H1 (cell line): ENCODE data around the gene PHACTR1. TPM values are rescaled to one million over a fixed set of nuclear protein-coding genes. Genes with fewer than 3 reads are reported as not detected.

Experiments
- CTCF ChIA-PET: fragments of 300-600 bp; sonication (Branson Sonifier 250); formaldehyde crosslinking; loops from one replicate; lab custom pipeline; 2021; ENCODE audit not compliant: partially characterized antibody; lab: Charles Lee
- POLR2A ChIA-PET: fragments of 300-600 bp; sonication (Branson Sonifier 250); formaldehyde crosslinking; loops from one replicate; lab custom pipeline; 2021; ENCODE audit warnings: inconsistent platforms; ENCODE audit not compliant: partially characterized antibody; lab: Charles Lee
- DNase-seq, 2 experiments: peaks; one replicate each; pipeline versions ENCODE4 v3.0.0 to v3.0.0-alpha.2; 2010 to 2022; ENCODE audit warnings: low spot score in 2 of 2, low read depth in 1 of 2, mixed read lengths in 1 of 2
- FAIRE-seq: peaks from 2 replicates; lab custom pipeline; 2011; peaks lifted over from hg19 to GRCh38; lab: Jason Lieb, UNC
- H2AFZ ChIP-seq: 2 replicates; pipeline ENCODE4 v1.8.1; 2012; ENCODE audit warnings: low read length, inconsistent platforms
- H2AK5ac ChIP-seq: 2 replicates; pipeline ENCODE4 v1.6.1; 2013; ENCODE audit warnings: low read depth, low read length
- H2BK120ac ChIP-seq: replicated peaks from 2 replicates; pipeline ENCODE3; 2013; ENCODE audit warnings: low read depth, low read length, inconsistent platforms
- H2BK12ac ChIP-seq: 2 replicates; pipeline ENCODE4 v1.6.1; 2013; ENCODE audit warnings: low read depth, low read length
- H2BK15ac ChIP-seq: 2 replicates; pipeline ENCODE4 v1.6.1; 2013; ENCODE audit warnings: low read length
- H2BK20ac ChIP-seq: 2 replicates; pipeline ENCODE4 v1.6.1; 2013; ENCODE audit warnings: low read length
- H2BK5ac ChIP-seq: 2 replicates; pipeline ENCODE4 v1.6.1; 2013; ENCODE audit warnings: low read depth, low read length
- H3K14ac ChIP-seq: 2 replicates; pipeline ENCODE4 v1.6.1; 2013; ENCODE audit warnings: inconsistent platforms; ENCODE audit not compliant: insufficient read length
- H3K18ac ChIP-seq: 2 replicates; pipeline ENCODE4 v1.6.1; 2013; ENCODE audit warnings: low read length; ENCODE audit errors: extremely low read depth
- H3K23ac ChIP-seq: 2 replicates; pipeline ENCODE4 v1.6.1; 2013; ENCODE audit warnings: inconsistent platforms; ENCODE audit not compliant: insufficient read length
- H3K23me2 ChIP-seq: 2 replicates; pipeline ENCODE4 v1.6.1; 2013; ENCODE audit warnings: low read depth, low read length
- H3K27ac ChIP-seq: 2 replicates; pipeline ENCODE4 v1.6.1; 2011; ENCODE audit warnings: low read depth, low read length, inconsistent platforms
- H3K27me3 ChIP-seq, 4 experiments: replicated peaks in 1 of 4; 1 replicate in 1 of 4; 2 replicates in 3 of 4; pipeline versions ENCODE4 v1.6.1 to v1.8.1; 2011 to 2013; ENCODE audit warnings: low read length in 3 of 4, mild to moderate bottlenecking in 3 of 4, inconsistent platforms in 2 of 4, mixed read lengths in 2 of 4, moderate library complexity in 1 of 4; ENCODE audit not compliant: control insufficient read depth in 3 of 4, insufficient read depth in 3 of 4; ENCODE audit errors: extremely low read depth in 1 of 4
- H3K36me3 ChIP-seq, 4 experiments: 2 replicates each; pipeline versions ENCODE4 v1.6.1 to v1.8.1; 2011 to 2013; ENCODE audit warnings: mild to moderate bottlenecking in 4 of 4, low read length in 3 of 4, moderate library complexity in 2 of 4, control low read depth in 1 of 4, inconsistent platforms in 1 of 4; ENCODE audit not compliant: insufficient read depth in 4 of 4, control insufficient read depth in 2 of 4
- H3K4ac ChIP-seq: replicated peaks from 2 replicates; pipeline ENCODE3; 2013; ENCODE audit warnings: low read length, low read depth, mixed read lengths, inconsistent platforms; ENCODE audit not compliant: insufficient read length
- H3K4me1 ChIP-seq, 4 experiments: replicated peaks in 1 of 4; 1 replicate in 1 of 4; 2 replicates in 3 of 4; pipeline versions ENCODE4 v1.6.1 to v1.8.1; 2011 to 2013; ENCODE audit warnings: low read length in 3 of 4, inconsistent platforms in 2 of 4, mixed read lengths in 1 of 4; ENCODE audit not compliant: insufficient read depth in 4 of 4, control insufficient read depth in 3 of 4
- H3K4me2 ChIP-seq, 2 experiments: 2 replicates each; pipeline versions ENCODE4 v1.6.1 to v1.8.1; 2011 to 2013; ENCODE audit warnings: low read depth in 2 of 2, low read length in 2 of 2, control low read depth in 1 of 2, inconsistent platforms in 1 of 2, mild to moderate bottlenecking in 1 of 2; ENCODE audit not compliant: insufficient read depth in 1 of 2
- H3K4me3 ChIP-seq, 4 experiments: fragments of 200-600, 300-600 bp in 1 of 4; sonication (generic), shearing (Covaris generic), sonication (Bioruptor Twin) in 1 of 4; 2 replicates each; pipeline versions ENCODE4 v1.5.1 to v1.8.1; 2011 to 2016; ENCODE audit warnings: low read length in 4 of 4, low read depth in 3 of 4, control low read depth in 2 of 4, inconsistent platforms in 2 of 4, mild to moderate bottlenecking in 2 of 4, mixed read lengths in 1 of 4, moderate library complexity in 1 of 4; ENCODE audit not compliant: insufficient read depth in 2 of 4; ENCODE audit errors: extremely low read depth in 1 of 4
- H3K56ac ChIP-seq: replicated peaks from 2 replicates; pipeline ENCODE3; 2013; ENCODE audit warnings: low read depth, mild to moderate bottlenecking, mixed read lengths, low read length, inconsistent platforms; ENCODE audit not compliant: insufficient read length
- H3K79me1 ChIP-seq: 2 replicates; pipeline ENCODE4 v1.6.1; 2013; ENCODE audit warnings: low read depth, low read length, control low read depth
- H3K79me2 ChIP-seq, 2 experiments: 2 replicates each; pipeline versions ENCODE4 v1.6.1 to v1.8.1; 2012 to 2013; ENCODE audit warnings: low read length in 2 of 2, mild to moderate bottlenecking in 2 of 2, inconsistent platforms in 1 of 2; ENCODE audit not compliant: insufficient read depth in 2 of 2, control insufficient read depth in 1 of 2
- H3K9ac ChIP-seq, 4 experiments: replicated peaks in 1 of 4; 1 replicate in 1 of 4; 2 replicates in 3 of 4; pipeline versions ENCODE4 v1.6.1 to v1.8.1; 2011 to 2013; ENCODE audit warnings: low read depth in 3 of 4, low read length in 3 of 4, control low read depth in 2 of 4, mild to moderate bottlenecking in 2 of 4, moderate library complexity in 2 of 4, inconsistent platforms in 1 of 4; ENCODE audit errors: extremely low read depth in 1 of 4
- H3K9me3 ChIP-seq, 2 experiments: 2 replicates each; pipeline versions ENCODE4 v1.6.1 to v1.8.1; 2012 to 2013; ENCODE audit warnings: mild to moderate bottlenecking in 2 of 2, moderate library complexity in 2 of 2, control low read depth in 1 of 2, inconsistent platforms in 1 of 2, low read depth in 1 of 2, low read length in 1 of 2, mixed read lengths in 1 of 2; ENCODE audit not compliant: insufficient read depth in 2 of 2
- H4K20me1 ChIP-seq, 2 experiments: replicated peaks in 1 of 2; 2 replicates each; pipeline versions ENCODE3 to v1.8.1; 2011 to 2013; ENCODE audit warnings: inconsistent platforms in 2 of 2, low read length in 2 of 2, mild to moderate bottlenecking in 1 of 2; ENCODE audit not compliant: insufficient read depth in 2 of 2, control insufficient read depth in 1 of 2
- H4K5ac ChIP-seq: 2 replicates; pipeline ENCODE4 v1.6.1; 2013; ENCODE audit warnings: low read length, low read depth, mixed read lengths, inconsistent platforms; ENCODE audit not compliant: insufficient read length
- H4K8ac ChIP-seq: 2 replicates; pipeline ENCODE4 v1.8.0; 2013; ENCODE audit warnings: mild to moderate bottlenecking, moderate library complexity, low read length, inconsistent platforms; ENCODE audit not compliant: insufficient read depth; ENCODE audit errors: extremely low read depth
- H4K91ac ChIP-seq: replicated peaks from 2 replicates; pipeline ENCODE3; 2013; ENCODE audit warnings: low read length, mixed read lengths, inconsistent platforms; ENCODE audit not compliant: insufficient read length
- CREB1 ChIP-seq: IDR thresholded peaks from 2 replicates; pipeline ENCODE4 v1.6.1; 2012; ENCODE audit warnings: inconsistent platforms
- RXRA ChIP-seq: IDR thresholded peaks from 2 replicates; pipeline ENCODE4 v1.6.1; 2011; ENCODE audit warnings: low read depth, mild to moderate bottlenecking, low read length, moderate library complexity; ENCODE audit not compliant: insufficient read depth
- WGBS, 2 experiments: shearing (Covaris generic) in 1 of 2; methylation state at CpG; one replicate each; pipeline versions ENCODE4 v1.1.6 to v1.1.7; 2013 to 2015; ENCODE audit warnings: low lambda C conversion rate in 2 of 2, mixed read lengths in 2 of 2, inconsistent platforms in 1 of 2, low coverage in 1 of 2, missing lambda C conversion rate in 1 of 2; ENCODE audit not compliant: insufficient replicate concordance in 2 of 2, insufficient coverage in 1 of 2, insufficient read length in 1 of 2; ENCODE audit errors: extremely low coverage in 1 of 2, missing lambda C conversion rate in 1 of 2; 5-methylcytosine and 5-hydroxymethylcytosine counted together
- polyA plus RNA-seq, 7 experiments: library from polyadenylated mRNA; depleted of rRNA in 3 of 7; stranded (reverse) in 5 of 7; unstranded in 2 of 7; fragments of >200 nt in 5 of 7; fragments of 200-250 nt in 2 of 7; gene quantifications; 1 replicate in 5 of 7; 2 replicates in 1 of 7; 4 replicates in 1 of 7; pipeline versions ENCODE4 v1.2.1 to v1.2.3, GENCODE V29; 2011 to 2013; ENCODE audit warnings: missing spikeins in 2 of 7, mixed read lengths in 2 of 7
- total RNA-seq: library from RNA; stranded (reverse); fragmentation: NEBNext Ultra II Directional; extraction: Animal tissue kit (Norgen Biotek cat#: 25700); gene quantifications from 2 replicates; pipeline ENCODE4 v1.2.1, GENCODE V29; 2021

PHACTR1 gene
- total and polyA plus RNA-seq, 2 of the 8 experiments (the other 6 are each of a cell fraction or from before 2014, with no cell fraction given): 3.9 to 17.1 TPM

DNA sequence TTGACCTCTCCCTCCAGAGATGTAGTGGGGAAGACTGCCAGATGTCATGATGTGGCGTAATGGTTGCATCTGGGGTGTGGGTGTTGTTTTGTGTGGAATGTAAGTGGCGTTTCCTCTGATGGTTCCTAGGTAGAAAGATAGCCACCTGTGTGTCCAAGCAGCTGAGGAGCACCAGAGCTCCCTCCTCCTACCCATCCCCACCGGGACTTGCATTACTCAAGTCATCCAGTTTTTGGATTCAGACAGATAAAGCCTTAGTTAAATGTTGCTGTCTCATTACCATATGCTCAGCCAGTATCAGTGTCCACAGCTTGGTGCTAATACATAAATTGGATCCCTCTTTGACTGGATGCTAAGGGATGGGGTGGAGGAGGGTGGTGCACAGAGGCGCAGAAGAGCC is 329.5 kb downstream of the PHACTR1 start:
- no peak overlapping the region for H2BK20ac ChIP-seq
- 92% methylated on average over 4 of the region's 4 CpGs; no CpG with 5 or more reads in 1 of the 2 experiments for WGBS, 2 experiments
- H4K8ac ChIP-seq: no peak overlapping the region
- H2AK5ac ChIP-seq: no peak overlapping the region
- no peak for TF ChIP-seq CREB1
- no peak for TF ChIP-seq RXRA
- TF ChIP-seq, all 59 proteins: peak for 0
- no peak overlapping the region for H3K9ac ChIP-seq
- H3K27ac ChIP-seq: no peak overlapping the region
- no peak for DNase-seq
- H3K9me3 ChIP-seq: no peaks in the 10 kb centered on the region
- ChIA-PET POLR2A (no interaction called here), CTCF (interaction anchor here (1.1 kb wide), 1 partner anchor 135 kb away, joined by 6 read pairs; no protein-coding TSS in a partner anchor)
- H3K79me1 ChIP-seq: no peaks in the 10 kb centered on the region; the same call in 1 of the 2 replicates
- H4K20me1 ChIP-seq: peaks cover 0 to 1% of the 10 kb centered on the region in 2 experiments
- no peak overlapping the region for H3K4me2 ChIP-seq
- no peak overlapping the region for H2AFZ ChIP-seq
- H3K79me2 ChIP-seq: no peaks in the 10 kb centered on the region
- no peak overlapping the region for H3K18ac ChIP-seq
- no peak overlapping the region for H3K23ac ChIP-seq
- H2BK15ac ChIP-seq: no peak overlapping the region
- H4K91ac ChIP-seq: no peak overlapping the region
- no peak overlapping the region for H4K5ac ChIP-seq
- no peak overlapping the region for H3K4ac ChIP-seq
- H3K23me2 ChIP-seq: no peaks in the 10 kb centered on the region
- no peaks in the 10 kb centered on the region for H3K27me3 ChIP-seq
- no peak overlapping the region for H3K14ac ChIP-seq
- no peak overlapping the region for H2BK5ac ChIP-seq
- no peak overlapping the region for H3K4me3 ChIP-seq
- no peak overlapping the region for H2BK12ac ChIP-seq
- peaks cover 0 to 3% (median 0%) of the 10 kb centered on the region in 4 experiments; a peak in 1 of 7 replicates for H3K4me1 ChIP-seq
- H2BK120ac ChIP-seq: no peak overlapping the region
- no peak overlapping the region for H3K56ac ChIP-seq
- H3K36me3 ChIP-seq: no peaks in the 10 kb centered on the region
- no peak for FAIRE-seq
